ENCODE data around the gene PROCR. TPM values are rescaled to one million over a fixed set of nuclear protein-coding genes. Genes with fewer than 3 reads are reported as not detected.
"Not testable (repeated sequence)": the region's sequence is repeated elsewhere in the genome, so short reads cannot be mapped to it uniquely, and the experiment has no call there.

PROCR gene
- total RNA-seq, 2 donors from 2014 or later = 2.4 to 6.8 TPM

GRCh38 chr20:35191419-35192117 lies 19.7 kb downstream of the PROCR start:
- Histone ChIP-seq H3K9ac (ENCODE audit: extremely low read depth, low read length, poor library complexity, severe bottlenecking) (no peak overlapping the region), H3K4me1 (ENCODE audit: control insufficient read depth, insufficient read depth, low read length) (no peaks in the 10 kb centered on the region), H3K9me3 (ENCODE audit: control insufficient read depth, low read length) (peaks cover 15% of the 10 kb centered on the region), H3K27me3 (ENCODE audit: control insufficient read depth, insufficient read depth, low read length, poor library complexity, severe bottlenecking) (no peaks in the 10 kb centered on the region), H3K4me3 (ENCODE audit: low read length) (no peak overlapping the region), H3K27ac (ENCODE audit: low read depth, low read length) (no peak overlapping the region), H3K36me3 (ENCODE audit: control insufficient read depth, insufficient read depth, low read length) (no peaks in the 10 kb centered on the region)
- H3K4me3 Mint-ChIP-seq = no peak overlapping the region
- H3K9me3 Mint-ChIP-seq = peaks cover 62% of the 10 kb centered on the region
- H3K27me3 Mint-ChIP-seq (ENCODE audit: insufficient read depth) = no peaks in the 10 kb centered on the region
- H3K4me1 Mint-ChIP-seq = peaks cover 7% of the 10 kb centered on the region
- no peak for TF ChIP-seq CTCF (conservative IDR thresholded peaks at IDR 0.05)
- WGBS, 2 experiments (ENCODE audit: insufficient coverage in 1 of 2, insufficient read length in 1 of 2) = 88 to 94% methylated on average over 5 of the region's 5 CpGs
- no peak overlapping the region for H3K27ac Mint-ChIP-seq
- DNase-seq = no peak
- H3K36me3 Mint-ChIP-seq (ENCODE audit: low read depth) = no peaks in the 10 kb centered on the region

GRCh38 chr20:35192118-35192872 lies 20.4 kb downstream of the PROCR start:
- TF ChIP-seq CTCF (conservative IDR thresholded peaks at IDR 0.05) = no peak
- no peaks in the 10 kb centered on the region for H3K36me3 ChIP-seq (ENCODE audit: control insufficient read depth, insufficient read depth, low read length)
- H3K27me3 ChIP-seq (ENCODE audit: control insufficient read depth, insufficient read depth, low read length, poor library complexity, severe bottlenecking) = no peaks in the 10 kb centered on the region
- peaks cover 65% of the 10 kb centered on the region for H3K9me3 Mint-ChIP-seq
- H3K4me1 Mint-ChIP-seq = peaks cover 7% of the 10 kb centered on the region
- no peak overlapping the region for H3K9ac ChIP-seq (ENCODE audit: extremely low read depth, low read length, poor library complexity, severe bottlenecking)
- no peak overlapping the region for H3K4me3 ChIP-seq (ENCODE audit: low read length)
- H3K27ac Mint-ChIP-seq = no peak overlapping the region
- no peaks in the 10 kb centered on the region for H3K36me3 Mint-ChIP-seq (ENCODE audit: low read depth)
- WGBS, 2 experiments (ENCODE audit: insufficient coverage in 1 of 2, insufficient read length in 1 of 2) = 74 to 83% methylated on average over 3 to 8 of the region's 9 CpGs
- H3K9me3 ChIP-seq (ENCODE audit: control insufficient read depth, low read length) = peaks cover 22% of the 10 kb centered on the region
- H3K27ac ChIP-seq (ENCODE audit: low read depth, low read length) = no peak overlapping the region
- no peak for DNase-seq
- no peaks in the 10 kb centered on the region for H3K27me3 Mint-ChIP-seq (ENCODE audit: insufficient read depth)
- H3K4me3 Mint-ChIP-seq = no peak overlapping the region
- H3K4me1 ChIP-seq (ENCODE audit: control insufficient read depth, insufficient read depth, low read length) = no peaks in the 10 kb centered on the region

- WGBS, 2 experiments (ENCODE audit: insufficient coverage in 1 of 2, insufficient read length in 1 of 2) = 90 to 91% methylated on average over 7 to 9 of the region's 9 CpGs
- not testable (repeated sequence) for H3K27ac ChIP-seq (ENCODE audit: low read depth, low read length)
- H3K9me3 Mint-ChIP-seq = peaks cover 66% of the 10 kb centered on the region
Observed at GRCh38 chr20:35193031-35193791, 21.3 kb downstream of the PROCR start.

More at GRCh38 chr20:35193031-35193791, 21.3 kb downstream of the PROCR start:
- H3K27me3 ChIP-seq (ENCODE audit: control insufficient read depth, insufficient read depth, low read length, poor library complexity, severe bottlenecking); DNase-seq; H3K4me3 Mint-ChIP-seq; H3K36me3 Mint-ChIP-seq (ENCODE audit: low read depth); H3K36me3 ChIP-seq (ENCODE audit: control insufficient read depth, insufficient read depth, low read length); H3K4me1 Mint-ChIP-seq; H3K4me1 ChIP-seq (ENCODE audit: control insufficient read depth, insufficient read depth, low read length); H3K27ac Mint-ChIP-seq; H3K9ac ChIP-seq (ENCODE audit: extremely low read depth, low read length, poor library complexity, severe bottlenecking); H3K27me3 Mint-ChIP-seq (ENCODE audit: insufficient read depth); H3K4me3 ChIP-seq (ENCODE audit: low read length): not testable (repeated sequence)
- peaks cover 24% of the 10 kb centered on the region for H3K9me3 ChIP-seq (ENCODE audit: control insufficient read depth, low read length)

Data from endodermal cell (in vitro differentiated cells).